A549 treated with DMSO at 1 μM for 4 hours (cell line): ENCODE data around the gene CPSF4L. TPM values are rescaled to one million over a fixed set of nuclear protein-coding genes. Genes with fewer than 3 reads are reported as not detected.

Source experiments
- total RNA-seq: library from RNA; stranded (reverse); fragments of 200-300 nt; extraction: Qiagen RNA extraction; gene quantifications from 5 replicates; pipeline ENCODE4 v1.2.3, GENCODE V29; 2022; ENCODE audit warnings: low read depth

CPSF4L gene
- not detected in 5 replicates for total RNA-seq

GRCh38 chr17:73261617-73261951, at the start of gene CPSF4L:
TSS of gene CPSF4L (minus strand) at chr17:73261880. CDS start at chr17:73261818, 62 bp downstream.

Other genes with a start within 250 kb of the CPSF4L start
- gene SLC39A11, start 169.2 kb downstream of the CPSF4L start, total RNA-seq: 15.1 to 18.3 TPM (median 17.0 TPM) in 5 replicates
- 0.08 to 0.17 TPM (median 0.11 TPM) in 5 replicates for gene SSTR2, start 96.9 kb downstream of the CPSF4L start, total RNA-seq
- 16.7 to 22.3 TPM (median 21.3 TPM) in 5 replicates for gene COG1, start 68.8 kb downstream of the CPSF4L start, total RNA-seq
- gene CDC42EP4, start 50.1 kb upstream of the CPSF4L start, total RNA-seq: 61.1 to 81.4 TPM (median 76.1 TPM) in 5 replicates